ENCODE data around the gene RTBDN. TPM values are rescaled to one million over a fixed set of nuclear protein-coding genes. Genes with fewer than 3 reads are reported as not detected.

The RTBDN gene
- total RNA-seq, 1 donor from 2014 or later, result not detected

- no peaks in the 10 kb centered on the region for H3K27me3 Mint-ChIP-seq
- H3K36me3 Mint-ChIP-seq (ENCODE audit: low read depth), result peaks cover 20% of the 10 kb centered on the region
- peak overlapping the region; percentile 97 for H3K27ac Mint-ChIP-seq
- CTCF ChIA-PET, result interaction anchor here (1.2 to 11.4 kb wide), 7 partner anchors 9 to 71 kb away, joined by 3 to 280 read pairs (median 6); partner anchors contain the start of genes HOOK2, PRDX2, RNASEH2A and THSD8
- peak; percentile 26 for ATAC-seq (ENCODE audit: low read depth)
- peak; percentile 96 for DNase-seq
- peak overlapping the region; percentile 96 for H3K4me3 Mint-ChIP-seq
- TF ChIP-seq, protein P1, sequence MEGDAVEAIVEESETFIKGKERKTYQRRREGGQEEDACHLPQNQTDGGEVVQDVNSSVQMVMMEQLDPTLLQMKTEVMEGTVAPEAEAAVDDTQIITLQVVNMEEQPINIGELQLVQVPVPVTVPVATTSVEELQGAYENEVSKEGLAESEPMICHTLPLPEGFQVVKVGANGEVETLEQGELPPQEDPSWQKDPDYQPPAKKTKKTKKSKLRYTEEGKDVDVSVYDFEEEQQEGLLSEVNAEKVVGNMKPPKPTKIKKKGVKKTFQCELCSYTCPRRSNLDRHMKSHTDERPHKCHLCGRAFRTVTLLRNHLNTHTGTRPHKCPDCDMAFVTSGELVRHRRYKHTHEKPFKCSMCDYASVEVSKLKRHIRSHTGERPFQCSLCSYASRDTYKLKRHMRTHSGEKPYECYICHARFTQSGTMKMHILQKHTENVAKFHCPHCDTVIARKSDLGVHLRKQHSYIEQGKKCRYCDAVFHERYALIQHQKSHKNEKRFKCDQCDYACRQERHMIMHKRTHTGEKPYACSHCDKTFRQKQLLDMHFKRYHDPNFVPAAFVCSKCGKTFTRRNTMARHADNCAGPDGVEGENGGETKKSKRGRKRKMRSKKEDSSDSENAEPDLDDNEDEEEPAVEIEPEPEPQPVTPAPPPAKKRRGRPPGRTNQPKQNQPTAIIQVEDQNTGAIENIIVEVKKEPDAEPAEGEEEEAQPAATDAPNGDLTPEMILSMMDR (IDR thresholded peaks at IDR 0.05), result no peak
- intact Hi-C loops (cut with micrococcal nuclease), result loop anchor here (1.0 to 5.0 kb wide), 5 partner anchors 13 to 359 kb away; partner anchors contain the start of genes CALR, LYL1, RNASEH2A and ZNF490
- H3K9me3 Mint-ChIP-seq, result no peaks in the 10 kb centered on the region
- POLR2A ChIA-PET, result interaction anchor here (0.5 to 13.2 kb wide), 29 partner anchors 9 to 1749 kb away, joined by 3 to 909 read pairs (median 5); partner anchors contain the start of genes CALR, DHPS, DNASE2 and FBXW9
- peaks cover 44% of the 10 kb centered on the region for H3K4me1 Mint-ChIP-seq
Observed at GRCh38 chr19:12793290-12794195, 40.8 kb downstream of the RTBDN start.

DNA sequence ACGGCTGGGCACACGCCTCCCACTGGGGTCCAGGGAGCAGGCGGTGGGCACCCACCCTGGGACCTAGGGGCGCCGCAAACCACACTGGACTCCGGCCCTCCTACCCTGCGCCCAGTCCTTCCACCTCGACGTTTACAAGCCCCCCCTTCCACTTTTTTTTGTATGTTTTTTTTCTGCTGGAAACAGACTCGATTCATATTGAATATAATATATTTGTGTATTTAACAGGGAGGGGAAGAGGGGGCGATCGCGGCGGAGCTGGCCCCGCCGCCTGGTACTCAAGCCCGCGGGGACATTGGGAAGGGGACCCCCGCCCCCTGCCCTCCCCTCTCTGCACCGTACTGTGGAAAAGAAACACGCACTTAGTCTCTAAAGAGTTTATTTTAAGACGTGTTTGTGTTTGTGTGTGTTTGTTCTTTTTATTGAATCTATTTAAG lies 41.5 kb downstream of the RTBDN start:
- CTCF ChIA-PET, result interaction anchor here (1.2 to 11.4 kb wide), 6 partner anchors 9 to 71 kb away, joined by 3 to 280 read pairs (median 12); partner anchors contain the start of genes HOOK2, PRDX2, RNASEH2A and THSD8
- ATAC-seq (ENCODE audit: low read depth) (no peak), DNase-seq (no peak)
- H3K36me3 Mint-ChIP-seq (ENCODE audit: low read depth), result peaks cover 20% of the 10 kb centered on the region
- no peaks in the 10 kb centered on the region for H3K9me3 Mint-ChIP-seq
- TF ChIP-seq, protein P1 (IDR thresholded peaks at IDR 0.05), result no peak
- peak overlapping the region; percentile 96 for H3K4me3 Mint-ChIP-seq
- POLR2A ChIA-PET, result interaction anchor here (0.7 to 13.2 kb wide), 31 partner anchors 9 to 1578 kb away, joined by 3 to 909 read pairs (median 7); partner anchors contain the start of genes CALR, DHPS, DNASE2 and FBXW9
- intact Hi-C loops (cut with micrococcal nuclease), result loop anchor here (1.0 to 5.0 kb wide), 5 partner anchors 13 to 360 kb away; partner anchors contain the start of genes CALR, LYL1, RNASEH2A and ZNF490
- no peaks in the 10 kb centered on the region for H3K27me3 Mint-ChIP-seq
- peak overlapping the region; percentile 97 for H3K27ac Mint-ChIP-seq
- peaks cover 51% of the 10 kb centered on the region for H3K4me1 Mint-ChIP-seq

- Mint-ChIP-seq H3K4me1 (peaks cover 57% of the 10 kb centered on the region), H3K27ac (peak overlapping the region; percentile 97), H3K4me3 (peak overlapping the region; percentile 96), H3K27me3 (no peaks in the 10 kb centered on the region), H3K36me3 (ENCODE audit: low read depth) (peaks cover 20% of the 10 kb centered on the region), H3K9me3 (no peaks in the 10 kb centered on the region)
- DNase-seq (peak; percentile 72), ATAC-seq (ENCODE audit: low read depth) (no peak)
- intact Hi-C loops (cut with micrococcal nuclease), result loop anchor here (2.0 to 5.0 kb wide), 3 partner anchors 180 to 361 kb away; partner anchors contain the start of genes LYL1, ZNF490 and ZNF791
- ChIA-PET CTCF (interaction anchor here (1.8 to 11.4 kb wide), 5 partner anchors 10 to 29 kb away, joined by 4 to 280 read pairs (median 19); partner anchors contain the start of genes HOOK2, PRDX2, RNASEH2A and THSD8), POLR2A (interaction anchor here (0.6 to 13.2 kb wide), 33 partner anchors 8 to 995 kb away, joined by 3 to 909 read pairs (median 7); partner anchors contain the start of genes CALR, DHPS, DNASE2 and FARSA)
- TF ChIP-seq, protein P1 (IDR thresholded peaks at IDR 0.05), result no peak
Observed at GRCh38 chr19:12792051-12792852, 42.1 kb downstream of the RTBDN start.

DNA sequence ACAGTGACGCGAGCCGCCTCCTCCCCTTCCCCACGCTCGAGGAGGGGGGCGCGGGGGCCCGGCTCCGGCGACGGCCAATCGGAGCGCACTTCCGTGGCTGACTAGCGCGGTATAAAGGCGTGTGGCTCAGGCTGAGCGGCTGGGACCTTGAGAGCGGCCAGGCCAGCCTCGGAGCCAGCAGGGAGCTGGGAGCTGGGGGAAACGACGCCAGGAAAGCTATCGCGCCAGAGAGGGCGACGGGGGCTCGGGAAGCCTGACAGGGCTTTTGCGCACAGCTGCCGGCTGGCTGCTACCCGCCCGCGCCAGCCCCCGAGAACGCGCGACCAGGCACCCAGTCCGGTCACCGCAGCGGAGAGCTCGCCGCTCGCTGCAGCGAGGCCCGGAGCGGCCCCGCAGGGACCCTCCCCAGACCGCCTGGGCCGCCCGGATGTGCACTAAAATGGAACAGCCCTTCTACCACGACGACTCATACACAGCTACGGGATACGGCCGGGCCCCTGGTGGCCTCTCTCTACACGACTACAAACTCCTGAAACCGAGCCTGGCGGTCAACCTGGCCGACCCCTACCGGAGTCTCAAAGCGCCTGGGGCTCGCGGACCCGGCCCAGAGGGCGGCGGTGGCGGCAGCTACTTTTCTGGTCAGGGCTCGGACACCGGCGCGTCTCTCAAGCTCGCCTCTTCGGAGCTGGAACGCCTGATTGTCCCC lies 42.9 kb downstream of the RTBDN start, which contains the start of gene JUNB:
JUNB (plus strand) TSS at position 142 of the 706 bp plus-strand sequence; CDS start at position 428, 286 bp downstream.
- Mint-ChIP-seq H3K27ac (peak within 1 kb of the TSS; percentile 97), H3K4me3 (peak within 1 kb of the TSS; percentile 96), H3K36me3 (ENCODE audit: low read depth) (peaks cover 18% of the 10 kb centered on the region), H3K27me3 (no peaks in the 10 kb centered on the region), H3K4me1 (peaks cover 63% of the 10 kb centered on the region), H3K9me3 (no peaks in the 10 kb centered on the region)
- ChIA-PET CTCF (interaction anchor here (1.8 to 11.4 kb wide), 4 partner anchors 9 to 28 kb away, joined by 4 to 280 read pairs (median 148); partner anchors contain the start of genes HOOK2, PRDX2 and THSD8), POLR2A (interaction anchor here (0.6 to 13.2 kb wide), 32 partner anchors 9 to 995 kb away, joined by 3 to 909 read pairs (median 6); partner anchors contain the start of genes CALR, DHPS, FARSA and FBXW9)
- ATAC-seq (ENCODE audit: low read depth), result peak; percentile 29
- DNase-seq, result peak; percentile 96
- TF ChIP-seq, protein P1 (IDR thresholded peaks at IDR 0.05), result no peak
- intact Hi-C loops (cut with micrococcal nuclease), result loop anchor here (1.0 to 5.0 kb wide), 4 partner anchors 9 to 361 kb away; partner anchors contain the start of genes LYL1, ZNF490 and ZNF791
